Activated CD8-positive, alpha-beta T cell treated with anti-CD3 and anti-CD28 coated beads for 36 hours (primary cell): Measurements from ENCODE around the gene NTN5. TPM values are rescaled to one million over a fixed set of nuclear protein-coding genes. Genes with fewer than 3 reads are reported as not detected.

Experiments
- ATAC-seq: fragments of 200-7000 bp; cut with Tn5 transposase; one replicate; pipeline ENCODE4 v1.10.0; 2021; ENCODE audit warnings: mild to moderate bottlenecking, moderate library complexity
- CTCF ChIA-PET: fragments of 350-600 bp; sonication (Branson Sonifier 250); formaldehyde crosslinking; loops from one replicate; lab custom pipeline; 2021; ENCODE audit warnings: antibody characterized with exemption; lab: Charles Lee
- POLR2A ChIA-PET: fragments of 350-600 bp; sonication (Branson Sonifier 250); formaldehyde crosslinking; loops from one replicate; lab custom pipeline; 2021; ENCODE audit warnings: antibody characterized with exemption; lab: Charles Lee
- DNase-seq: peaks from one replicate; pipeline ENCODE4 v3.0.0-alpha.2; 2020
- H3K27ac Mint-ChIP-seq: one replicate; pipeline ENCODE4 v1.8.0; 2021; ENCODE audit warnings: mild to moderate bottlenecking, mixed read lengths
- H3K27me3 Mint-ChIP-seq: one replicate; pipeline ENCODE4 v1.8.0; 2021; ENCODE audit warnings: mixed read lengths
- H3K36me3 Mint-ChIP-seq: one replicate; pipeline ENCODE4 v1.8.0; 2021; ENCODE audit warnings: low read depth, mixed read lengths
- H3K4me1 Mint-ChIP-seq: one replicate; pipeline ENCODE4 v1.8.0; 2021; ENCODE audit warnings: low read depth, mixed read lengths
- H3K4me3 Mint-ChIP-seq: one replicate; pipeline ENCODE4 v1.8.0; 2021; ENCODE audit warnings: mild to moderate bottlenecking, moderate library complexity, mixed read lengths
- H3K9me3 Mint-ChIP-seq: one replicate; pipeline ENCODE4 v1.8.0; 2021; ENCODE audit warnings: mixed read lengths
- intact Hi-C: fragments of 100-400 bp; cut with micrococcal nuclease; formaldehyde crosslinking; loops from one replicate; pipeline ENCODE4 v1.10.0; 2022
- total RNA-seq, 2 experiments: library from RNA; stranded (reverse); gene quantifications; one replicate each; pipeline ENCODE4 v1.2.3, GENCODE V29; 2021
- TF ChIP-seq, protein P1 (sequence below): fragments of 200-600 bp; IDR thresholded peaks from one replicate; pipeline ENCODE4 v1.8.0; 2022; ENCODE audit warnings: antibody characterized with exemption, mild to moderate bottlenecking

NTN5 gene
- total RNA-seq, 2 experiments from 2014 or later: 0.16 to 0.83 TPM

DNA sequence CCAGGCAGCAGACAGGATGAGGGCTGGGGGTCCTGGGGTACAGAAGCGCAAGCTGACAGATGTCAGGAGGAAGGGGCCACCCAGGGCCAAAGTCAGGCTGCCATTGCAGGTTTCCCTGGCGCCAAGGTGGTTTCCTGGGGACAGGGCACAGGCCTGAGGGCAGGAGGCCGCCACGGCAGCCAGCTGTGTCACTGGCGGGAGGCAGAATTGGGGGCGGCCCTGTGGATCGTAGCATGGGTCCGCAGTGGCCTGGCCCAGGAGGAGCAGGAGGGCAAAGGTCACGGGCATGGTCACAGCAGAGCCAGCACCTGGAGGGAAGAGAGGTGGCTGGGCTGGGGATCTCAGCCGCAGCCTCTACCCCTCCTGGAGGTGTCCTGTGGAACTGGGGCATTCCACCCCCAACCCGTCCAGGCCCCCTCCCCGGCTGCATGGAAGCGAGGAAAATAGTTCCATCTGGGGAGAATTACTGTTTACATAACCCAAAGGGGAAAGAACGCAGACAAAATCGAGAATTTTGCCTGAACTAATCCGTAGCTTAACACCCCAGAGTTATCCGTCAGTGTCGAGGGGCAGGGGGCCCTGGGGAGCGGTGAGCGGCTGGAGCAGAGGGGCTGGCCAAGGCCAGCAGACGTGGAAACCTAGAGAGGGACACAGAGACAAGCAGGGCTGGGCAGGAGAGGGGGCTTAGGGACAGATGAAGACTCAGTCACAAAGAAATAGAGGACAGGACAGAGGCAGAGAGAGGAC lies 1.9 kb downstream of the NTN5 start:
- ATAC-seq (no peak), DNase-seq (no peak)
- peaks cover 4% of the 10 kb centered on the region for H3K9me3 Mint-ChIP-seq
- H3K27me3 Mint-ChIP-seq: no peaks in the 10 kb centered on the region
- no peak overlapping the region for H3K4me3 Mint-ChIP-seq
- intact Hi-C loops: no loop called here
- peaks cover 2% of the 10 kb centered on the region for H3K36me3 Mint-ChIP-seq
- TF ChIP-seq, protein P1, sequence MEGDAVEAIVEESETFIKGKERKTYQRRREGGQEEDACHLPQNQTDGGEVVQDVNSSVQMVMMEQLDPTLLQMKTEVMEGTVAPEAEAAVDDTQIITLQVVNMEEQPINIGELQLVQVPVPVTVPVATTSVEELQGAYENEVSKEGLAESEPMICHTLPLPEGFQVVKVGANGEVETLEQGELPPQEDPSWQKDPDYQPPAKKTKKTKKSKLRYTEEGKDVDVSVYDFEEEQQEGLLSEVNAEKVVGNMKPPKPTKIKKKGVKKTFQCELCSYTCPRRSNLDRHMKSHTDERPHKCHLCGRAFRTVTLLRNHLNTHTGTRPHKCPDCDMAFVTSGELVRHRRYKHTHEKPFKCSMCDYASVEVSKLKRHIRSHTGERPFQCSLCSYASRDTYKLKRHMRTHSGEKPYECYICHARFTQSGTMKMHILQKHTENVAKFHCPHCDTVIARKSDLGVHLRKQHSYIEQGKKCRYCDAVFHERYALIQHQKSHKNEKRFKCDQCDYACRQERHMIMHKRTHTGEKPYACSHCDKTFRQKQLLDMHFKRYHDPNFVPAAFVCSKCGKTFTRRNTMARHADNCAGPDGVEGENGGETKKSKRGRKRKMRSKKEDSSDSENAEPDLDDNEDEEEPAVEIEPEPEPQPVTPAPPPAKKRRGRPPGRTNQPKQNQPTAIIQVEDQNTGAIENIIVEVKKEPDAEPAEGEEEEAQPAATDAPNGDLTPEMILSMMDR: no peak
- CTCF ChIA-PET: no interaction called here
- peaks cover 3% of the 10 kb centered on the region for H3K4me1 Mint-ChIP-seq
- no peak overlapping the region for H3K27ac Mint-ChIP-seq
- POLR2A ChIA-PET: no interaction called here

DNA sequence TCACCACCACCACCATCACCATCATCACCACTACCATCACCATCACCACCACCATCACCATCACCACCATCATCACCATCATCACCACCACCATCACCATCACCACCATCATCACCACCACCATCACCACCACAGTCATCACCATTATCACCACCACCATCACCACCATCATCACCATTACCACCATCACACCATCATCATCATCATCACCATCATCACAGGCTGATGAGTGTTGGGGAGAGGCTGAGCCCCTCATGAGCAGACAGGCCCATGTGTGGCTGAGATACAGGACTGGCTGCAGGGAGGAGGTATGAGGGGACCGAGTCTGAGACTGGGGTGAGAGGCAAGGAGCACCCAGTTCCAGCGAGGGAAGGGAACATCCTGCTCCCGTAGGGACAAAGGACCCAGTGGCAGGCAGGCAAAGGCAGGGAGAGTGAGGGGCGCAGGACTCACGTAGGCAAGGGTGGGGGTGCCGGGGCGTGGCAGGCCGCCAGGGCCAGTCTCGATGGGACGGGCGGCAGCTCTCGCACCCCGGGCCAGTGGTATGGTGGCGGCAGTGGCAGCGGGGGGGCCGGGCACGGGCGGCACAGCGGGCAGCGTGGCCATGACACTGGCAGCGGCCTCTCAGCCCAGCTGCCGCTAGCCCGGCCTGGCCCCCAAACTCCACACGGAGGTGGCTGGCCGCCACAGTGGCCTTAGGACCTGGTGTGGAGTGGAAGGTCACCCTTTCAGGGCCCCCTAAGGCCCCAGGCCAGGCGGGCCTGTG lies 2.7 kb downstream of the NTN5 start:
- CTCF ChIA-PET: no interaction called here
- Mint-ChIP-seq H3K9me3 (peaks cover 4% of the 10 kb centered on the region), H3K4me1 (no peaks in the 10 kb centered on the region), H3K4me3 (peak overlapping the region; percentile 17), H3K27ac (no peak overlapping the region), H3K27me3 (no peaks in the 10 kb centered on the region), H3K36me3 (peaks cover 2% of the 10 kb centered on the region)
- ATAC-seq (no peak), DNase-seq (no peak)
- TF ChIP-seq, protein P1: no peak
- POLR2A ChIA-PET: no interaction called here
- intact Hi-C loops: no loop called here

DNA sequence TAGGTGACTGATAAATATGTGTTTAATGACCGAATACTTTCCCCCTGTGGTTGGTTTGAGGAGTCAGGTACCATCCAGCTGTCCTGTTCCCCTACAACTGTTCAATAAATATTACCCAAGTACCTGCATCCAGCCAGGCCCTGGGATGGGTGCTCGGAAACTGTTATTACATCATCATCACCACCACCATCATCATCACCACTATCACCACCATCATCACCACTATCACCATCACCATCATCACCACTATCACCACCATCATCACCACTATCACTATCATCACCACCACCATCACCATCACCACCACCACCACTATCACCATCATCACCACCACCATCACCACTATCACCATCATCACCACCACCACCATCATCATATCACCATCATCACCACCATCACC lies 4.1 kb downstream of the NTN5 start:
- ChIA-PET POLR2A (no interaction called here), CTCF (interaction anchor here (1.1 kb wide), 1 partner anchor 23 kb away, joined by 3 read pairs; the partner anchor contains the start of gene CA11)
- Mint-ChIP-seq H3K9me3 (peaks cover 4% of the 10 kb centered on the region), H3K4me3 (no peak overlapping the region), H3K36me3 (peaks cover 2% of the 10 kb centered on the region), H3K4me1 (no peaks in the 10 kb centered on the region), H3K27me3 (no peaks in the 10 kb centered on the region), H3K27ac (no peak overlapping the region)
- DNase-seq (no peak), ATAC-seq (no peak)
- TF ChIP-seq, protein P1: no peak
- intact Hi-C loops: no loop called here

DNA sequence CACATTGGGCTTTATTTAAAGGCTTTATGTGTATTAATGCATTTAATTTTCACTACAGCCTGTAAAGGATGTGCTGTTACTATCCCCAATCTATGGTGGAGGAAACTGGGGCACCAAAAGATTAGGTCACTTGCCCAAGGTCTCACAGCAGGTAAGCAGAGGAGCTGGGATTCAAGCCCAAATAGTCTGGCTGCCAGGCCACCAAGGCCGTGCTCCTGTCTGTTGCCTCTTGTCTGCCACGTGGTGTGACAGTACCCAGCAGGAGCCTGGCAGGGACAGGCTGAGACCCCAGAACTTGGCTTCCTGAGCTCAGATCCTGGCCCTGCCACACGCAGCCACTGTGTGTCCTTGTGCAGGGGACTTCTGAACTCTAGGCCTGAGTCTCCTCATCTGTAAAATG lies 4.5 kb downstream of the NTN5 start:
- ChIA-PET POLR2A (interaction anchor here (0.6 kb wide), 1 partner anchor 403 kb away, joined by 3 read pairs; no protein-coding TSS in a partner anchor), CTCF (interaction anchor here (1.1 kb wide), 1 partner anchor 22 kb away, joined by 3 read pairs; the partner anchor contains the start of gene CA11)
- DNase-seq: no peak
- intact Hi-C loops: no loop called here
- Mint-ChIP-seq H3K4me1 (no peaks in the 10 kb centered on the region), H3K27ac (no peak overlapping the region), H3K36me3 (peaks cover 2% of the 10 kb centered on the region), H3K4me3 (no peak overlapping the region), H3K9me3 (peaks cover 4% of the 10 kb centered on the region), H3K27me3 (no peaks in the 10 kb centered on the region)
- TF ChIP-seq, protein P1: no peak
- no peak for ATAC-seq
